Bone marrow (tissue), 2 donors: ENCODE measurements around the gene CBFA2T2.

Experiments used
- DNase-seq, 2 donors: peaks; one replicate each; lab custom pipeline; 2025; lab: John Stamatoyannopoulos, UW

CBFA2T2 gene

GRCh38 chr20:33677991-33678702 is 188.3 kb downstream of the CBFA2T2 start:
- no peak for DNase-seq

GRCh38 chr20:33679758-33680485 is 190.0 kb downstream of the CBFA2T2 start:
- DNase-seq = no peak

- no peak for DNase-seq
These were observed 190.8 kb downstream of the CBFA2T2 start for GRCh38 chr20:33680686-33681085.

GRCh38 chr20:33681288-33681687 is 191.4 kb downstream of the CBFA2T2 start:
- no peak for DNase-seq

- no peak for DNase-seq
These were observed 191.9 kb downstream of the CBFA2T2 start for GRCh38 chr20:33681728-33682353.

GRCh38 chr20:33684533-33685327 is 194.8 kb downstream of the CBFA2T2 start:
- DNase-seq = no peak

GRCh38 chr20:33685328-33686099 is 195.6 kb downstream of the CBFA2T2 start:
- DNase-seq = no peak

- peak; percentile 76 to 81 for DNase-seq
These were observed 196.4 kb downstream of the CBFA2T2 start, which contains the start of gene E2F1 for GRCh38 chr20:33686100-33686983. Gene E2F1, minus strand, starts transcription at chr20:33686385. Its CDS starts 121 bp downstream, at chr20:33686264.

- DNase-seq = no peak
These were observed 197.1 kb downstream of the CBFA2T2 start for GRCh38 chr20:33686984-33687366.

- peak in 1 of 2 donors; percentile 66 for DNase-seq
These were observed 197.5 kb downstream of the CBFA2T2 start for GRCh38 chr20:33687370-33687915.

GRCh38 chr20:33687993-33688937 is 198.4 kb downstream of the CBFA2T2 start:
- DNase-seq = no peak

- DNase-seq = no peak
These were observed 199.1 kb downstream of the CBFA2T2 start for GRCh38 chr20:33688938-33689424.

GRCh38 chr20:33689493-33689892 is 199.6 kb downstream of the CBFA2T2 start:
- no peak for DNase-seq

- DNase-seq = peak in 1 of 2 donors; percentile 86
These were observed 200.1 kb downstream of the CBFA2T2 start for GRCh38 chr20:33689973-33690372.

- DNase-seq = no peak
These were observed 203.4 kb downstream of the CBFA2T2 start for GRCh38 chr20:33693289-33693688.

GRCh38 chr20:33693741-33694638 is 204.1 kb downstream of the CBFA2T2 start:
- no peak for DNase-seq

- no peak for DNase-seq
These were observed 204.7 kb downstream of the CBFA2T2 start for GRCh38 chr20:33694639-33695012.

GRCh38 chr20:33696448-33696847 is 206.6 kb downstream of the CBFA2T2 start:
- DNase-seq = no peak
